Mesodermal cell (in vitro differentiated cells): Measurements from ENCODE around the gene MSANTD2.
A peak's percentile ranks its signal among the peaks of the same experiment; 100 is the strongest.

ENCODE experiments used
- H3K27ac ChIP-seq: 2 replicates; pipeline ENCODE4 v1.7.0; 2013; ENCODE audit warnings: mild to moderate bottlenecking, low read depth, low read length, moderate library complexity; ENCODE audit not compliant: severe bottlenecking
- H3K36me3 ChIP-seq: 2 replicates; pipeline ENCODE4 v1.7.1; 2013; ENCODE audit warnings: mild to moderate bottlenecking, low read length, moderate library complexity; ENCODE audit not compliant: control insufficient read depth, insufficient read depth
- H3K4me1 ChIP-seq: one replicate; pipeline ENCODE4 v1.7.1; 2013; ENCODE audit warnings: mild to moderate bottlenecking, low read length; ENCODE audit not compliant: insufficient read depth, control insufficient read depth, poor library complexity, severe bottlenecking
- H3K4me3 ChIP-seq: 2 replicates; pipeline ENCODE4 v1.7.0; 2013; ENCODE audit warnings: low read length, control low read depth, mild to moderate bottlenecking; ENCODE audit not compliant: insufficient read depth, poor library complexity, severe bottlenecking; ENCODE audit errors: extremely low read depth
- H3K9me3 ChIP-seq: 2 replicates; pipeline ENCODE4 v1.7.1; 2013; ENCODE audit warnings: mild to moderate bottlenecking, low read length, moderate library complexity; ENCODE audit not compliant: control insufficient read depth
- WGBS, 2 experiments: methylation state at CpG; one replicate each; pipeline ENCODE4 v1.1.5; 2013; ENCODE audit warnings: missing lambda C conversion rate in 2 of 2; ENCODE audit not compliant: insufficient coverage in 2 of 2; 5-methylcytosine and 5-hydroxymethylcytosine counted together

The MSANTD2 gene

DNA sequence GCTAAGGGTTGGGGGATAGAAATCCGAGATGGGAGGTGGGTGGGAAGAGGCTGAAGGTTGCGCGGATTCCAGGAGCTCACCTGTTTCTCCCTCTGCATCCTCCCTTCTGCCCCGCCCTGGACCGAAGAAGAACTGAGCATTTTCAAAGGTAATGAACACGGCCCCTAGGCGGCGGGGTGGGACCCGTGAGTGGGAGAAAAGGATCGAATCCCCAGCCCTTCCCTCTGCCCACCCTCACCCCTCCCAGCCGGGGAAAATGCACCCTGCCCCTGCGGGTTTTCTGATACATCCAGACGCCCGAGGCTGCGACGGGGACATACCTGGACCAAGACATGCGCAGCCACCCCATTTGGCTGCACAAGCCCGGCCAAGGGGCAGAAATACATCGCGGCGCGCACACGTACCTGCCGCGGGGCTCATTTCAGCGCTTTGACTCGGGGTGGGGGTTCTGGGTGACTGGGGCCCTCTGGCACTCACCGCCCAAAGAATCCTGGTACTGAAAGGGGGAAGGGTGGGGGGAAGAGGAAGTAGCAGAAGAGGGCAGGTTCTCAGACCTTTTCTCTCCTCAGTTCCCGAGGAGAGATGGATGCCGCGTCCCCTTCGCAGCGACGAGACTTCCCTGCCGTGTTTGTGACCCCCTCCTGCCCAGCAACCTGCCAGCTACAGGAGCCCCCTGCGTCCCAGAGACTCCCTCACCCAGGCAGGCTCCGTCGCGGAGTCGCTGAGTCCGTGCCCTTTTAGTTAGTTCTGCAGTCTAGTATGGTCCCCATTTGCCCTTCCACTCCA is 54.2 kb downstream of the MSANTD2 start:
- peak overlapping the region; percentile 23 for H3K4me3 ChIP-seq
- H3K9me3 ChIP-seq, result no peaks in the 10 kb centered on the region
- 7 to 10% methylated on average over 22 to 28 of the region's 41 CpGs for WGBS, 2 experiments
- H3K27ac ChIP-seq, result no peak overlapping the region
- H3K4me1 ChIP-seq, result peaks cover 34% of the 10 kb centered on the region
- peaks cover 8% of the 10 kb centered on the region for H3K36me3 ChIP-seq

DNA sequence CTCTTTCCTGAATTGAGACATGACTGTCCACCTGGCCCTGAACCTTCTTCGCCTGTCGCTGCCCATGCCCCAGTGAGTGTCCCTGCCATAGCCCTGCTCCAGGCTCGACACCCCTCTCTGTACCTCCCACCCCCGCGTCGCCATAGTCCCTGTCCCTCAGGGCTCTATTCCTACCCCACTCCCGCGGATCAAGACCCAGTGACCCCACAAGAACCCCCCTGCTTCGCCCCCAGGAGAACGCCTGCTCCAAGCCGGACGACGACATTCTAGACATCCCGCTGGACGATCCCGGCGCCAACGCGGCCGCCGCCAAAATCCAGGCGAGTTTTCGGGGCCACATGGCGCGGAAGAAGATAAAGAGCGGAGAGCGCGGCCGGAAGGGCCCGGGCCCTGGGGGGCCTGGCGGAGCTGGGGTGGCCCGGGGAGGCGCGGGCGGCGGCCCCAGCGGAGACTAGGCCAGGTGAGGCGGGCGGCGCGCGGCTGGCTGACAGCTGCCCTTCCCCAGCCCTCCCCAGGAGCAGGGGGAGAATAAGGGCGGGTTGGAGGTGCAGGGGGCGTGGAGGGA is 54.9 kb downstream of the MSANTD2 start:
- H3K4me1 ChIP-seq, result peaks cover 34% of the 10 kb centered on the region
- H3K4me3 ChIP-seq, result peak overlapping the region; percentile 23
- H3K36me3 ChIP-seq, result peaks cover 8% of the 10 kb centered on the region
- no peaks in the 10 kb centered on the region for H3K9me3 ChIP-seq
- 10 to 11% methylated on average over 16 to 25 of the region's 44 CpGs for WGBS, 2 experiments
- H3K27ac ChIP-seq, result no peak overlapping the region

DNA sequence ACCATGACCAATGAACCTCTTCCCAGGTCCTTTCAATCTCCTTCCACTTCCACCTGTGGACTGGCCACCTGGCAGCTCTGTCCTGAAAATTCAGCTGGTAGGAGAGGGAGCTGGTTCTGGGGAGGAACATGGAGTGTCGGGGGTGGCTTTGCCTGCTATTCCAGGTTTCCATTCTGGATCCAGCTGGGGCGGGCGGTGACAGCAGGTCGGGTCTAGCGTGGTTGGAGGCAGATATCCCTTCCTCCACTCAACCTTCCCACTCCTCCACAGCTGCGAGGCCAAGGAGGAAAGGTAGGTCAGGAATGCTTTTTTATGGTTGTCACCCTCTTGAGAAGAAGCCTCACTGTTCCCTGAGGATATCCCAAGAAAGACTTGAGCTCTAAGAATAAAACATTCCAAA is 57.2 kb downstream of the MSANTD2 start:
- no peak overlapping the region for H3K27ac ChIP-seq
- H3K4me1 ChIP-seq, result peaks cover 31% of the 10 kb centered on the region
- no peaks in the 10 kb centered on the region for H3K9me3 ChIP-seq
- peaks cover 4% of the 10 kb centered on the region for H3K36me3 ChIP-seq
- H3K4me3 ChIP-seq, result no peak overlapping the region
- WGBS, 2 experiments, result 60 to 83% methylated on average over 1 of the region's 6 CpGs

DNA sequence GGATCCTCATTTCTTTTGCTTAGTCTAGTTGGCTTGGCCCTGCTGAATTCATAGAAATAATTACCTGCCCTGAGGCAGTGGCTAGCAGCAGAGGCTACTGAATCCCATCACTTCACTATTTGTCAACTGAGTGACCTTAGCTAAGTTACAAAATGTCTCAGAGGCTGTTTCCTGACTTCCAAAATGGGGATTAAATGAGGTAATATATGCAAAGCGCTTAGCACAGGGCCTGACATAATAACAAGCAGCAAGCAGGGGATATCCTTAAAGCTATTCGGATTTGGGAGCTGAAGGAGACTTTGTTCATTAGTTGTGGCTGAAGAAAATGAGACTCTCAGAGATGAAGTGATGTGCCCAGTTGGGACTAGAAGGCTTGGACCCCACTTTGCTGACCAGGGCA is 57.7 kb downstream of the MSANTD2 start:
- Histone ChIP-seq H3K4me1 (peaks cover 31% of the 10 kb centered on the region), H3K36me3 (peaks cover 4% of the 10 kb centered on the region), H3K9me3 (no peaks in the 10 kb centered on the region), H3K4me3 (no peak overlapping the region), H3K27ac (no peak overlapping the region)
- WGBS, 2 experiments, result 94 to 95% methylated on average over 2 of the region's 2 CpGs

DNA sequence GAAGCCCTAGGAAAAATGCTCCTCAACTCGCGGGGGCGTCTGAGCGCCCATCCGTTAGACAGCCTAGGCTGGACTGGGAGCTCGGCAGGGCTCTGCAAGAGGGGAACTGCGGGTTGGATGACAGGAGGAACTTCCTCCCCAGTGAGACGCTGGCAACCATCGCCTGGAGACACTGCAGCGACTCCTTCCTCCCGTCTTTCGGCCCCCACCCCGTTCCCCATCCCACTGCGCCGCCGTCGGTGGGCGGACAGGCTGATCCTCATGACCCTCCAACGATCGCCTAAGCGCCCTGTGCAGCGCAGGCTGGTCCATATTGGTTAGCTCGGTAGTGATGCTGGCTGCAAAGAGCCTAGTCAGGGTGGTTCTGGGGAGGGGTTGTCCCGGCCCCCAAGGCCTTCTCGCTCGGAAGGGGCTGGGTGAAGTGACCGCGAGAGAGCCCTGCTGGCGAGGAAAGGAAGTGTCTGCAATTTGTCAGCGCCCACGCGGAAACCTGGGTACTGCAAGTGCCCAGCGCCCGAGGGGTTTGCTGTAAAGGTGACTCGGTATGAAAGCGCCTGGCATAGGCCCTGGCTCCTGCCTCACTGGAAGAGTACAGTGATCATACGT is 59.8 kb downstream of the MSANTD2 start:
- 5 to 7% methylated on average over 26 to 32 of the region's 37 CpGs for WGBS, 2 experiments
- peaks cover 4% of the 10 kb centered on the region for H3K36me3 ChIP-seq
- H3K9me3 ChIP-seq, result no peaks in the 10 kb centered on the region
- peaks cover 18% of the 10 kb centered on the region for H3K4me1 ChIP-seq
- peak overlapping the region; percentile 63 for H3K4me3 ChIP-seq
- H3K27ac ChIP-seq, result peak overlapping the region; percentile 6

DNA sequence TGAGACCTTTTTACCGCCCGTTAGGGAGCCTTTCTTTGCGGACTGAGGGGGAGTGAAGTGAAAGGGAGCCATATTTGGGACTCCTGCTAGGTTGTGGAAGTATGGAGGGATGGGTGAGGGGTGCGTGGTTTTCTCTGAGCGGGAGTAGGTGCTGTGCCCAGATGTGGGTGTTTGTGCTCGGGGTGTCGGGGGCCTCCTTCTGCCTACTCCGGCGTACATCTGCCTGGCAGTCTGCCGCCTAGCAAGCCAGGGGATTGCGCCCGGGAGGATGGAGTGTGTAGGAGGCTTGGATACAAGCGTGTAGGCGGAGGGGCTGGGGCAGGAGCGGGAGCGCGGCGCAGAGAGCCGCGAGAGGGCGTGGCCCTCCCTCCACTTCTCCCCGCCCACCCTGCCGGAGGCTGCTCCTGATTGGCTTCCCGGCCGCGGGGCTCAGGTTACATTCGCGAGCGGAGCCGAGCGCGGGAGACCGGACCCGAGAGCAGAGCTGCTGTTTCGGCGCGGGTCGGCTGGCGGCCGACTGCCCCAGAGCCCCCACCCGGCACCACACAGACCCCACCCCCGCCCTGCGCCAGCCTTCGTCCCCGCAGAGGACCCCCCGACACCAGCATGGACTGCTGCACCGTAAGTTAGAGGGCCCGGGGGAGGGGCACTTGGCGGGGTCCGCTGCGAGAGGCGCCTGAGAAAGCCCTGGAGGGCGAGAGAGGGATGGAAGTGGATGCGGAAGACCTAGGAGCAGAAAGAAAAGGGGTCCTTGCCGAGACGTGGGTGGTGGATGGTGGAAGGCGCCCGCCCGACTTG is 60.5 kb downstream of the MSANTD2 start, which contains the start of gene NRGN:
Gene NRGN, plus strand, starts transcription at position 464 of the 798 bp plus-strand sequence. Its CDS starts 143 bp downstream, at position 607.
- H3K4me3 ChIP-seq, result peak within 1 kb of the TSS; percentile 63
- H3K9me3 ChIP-seq, result no peaks in the 10 kb centered on the region
- H3K36me3 ChIP-seq, result peaks cover 4% of the 10 kb centered on the region
- peak within 1 kb of the TSS; percentile 6 for H3K27ac ChIP-seq
- WGBS, 2 experiments, result 2 to 4% methylated on average over 23 to 38 of the region's 59 CpGs
- H3K4me1 ChIP-seq, result peaks cover 18% of the 10 kb centered on the region

DNA sequence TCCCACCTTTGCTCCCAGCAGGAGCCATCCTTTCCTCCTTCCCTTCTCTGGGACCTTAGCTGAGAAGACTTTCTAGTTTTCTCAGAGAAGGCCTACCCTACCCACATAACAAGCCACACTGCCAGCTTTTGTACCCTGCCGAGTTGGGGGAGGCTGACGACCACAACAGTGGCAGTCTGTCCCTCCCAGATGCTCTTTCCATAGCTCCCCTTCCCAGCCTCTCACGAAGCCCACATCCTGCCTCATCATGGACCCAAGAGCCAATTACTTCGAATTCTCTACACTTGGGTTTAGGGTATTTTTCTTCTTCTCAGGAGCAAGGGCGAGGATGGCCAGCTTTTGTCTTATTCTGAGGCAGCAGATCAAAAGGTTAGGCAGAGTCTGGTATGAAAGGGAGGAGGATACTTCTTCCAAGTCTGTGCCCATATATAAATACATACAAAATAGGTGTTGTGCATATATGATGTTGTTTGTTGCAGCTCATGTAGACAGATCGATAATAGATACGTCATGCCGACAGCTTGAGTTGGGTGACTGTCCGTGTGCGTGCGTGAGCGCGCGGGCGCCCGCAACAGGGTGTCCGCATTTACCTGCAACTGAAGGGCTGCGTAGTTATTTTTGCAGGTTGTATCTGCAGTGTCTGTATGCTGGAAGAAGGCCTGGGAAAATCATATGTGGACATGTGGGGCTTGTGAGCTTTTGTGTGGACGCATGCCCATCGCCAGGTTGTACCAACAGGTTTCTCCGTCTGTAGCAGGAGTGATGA is 61.3 kb downstream of the MSANTD2 start:
- no peak overlapping the region for H3K27ac ChIP-seq
- H3K9me3 ChIP-seq, result no peaks in the 10 kb centered on the region
- no peak overlapping the region for H3K4me3 ChIP-seq
- H3K36me3 ChIP-seq, result peaks cover 4% of the 10 kb centered on the region
- 92 to 94% methylated on average over 14 to 18 of the region's 21 CpGs for WGBS, 2 experiments
- H3K4me1 ChIP-seq, result peaks cover 18% of the 10 kb centered on the region

DNA sequence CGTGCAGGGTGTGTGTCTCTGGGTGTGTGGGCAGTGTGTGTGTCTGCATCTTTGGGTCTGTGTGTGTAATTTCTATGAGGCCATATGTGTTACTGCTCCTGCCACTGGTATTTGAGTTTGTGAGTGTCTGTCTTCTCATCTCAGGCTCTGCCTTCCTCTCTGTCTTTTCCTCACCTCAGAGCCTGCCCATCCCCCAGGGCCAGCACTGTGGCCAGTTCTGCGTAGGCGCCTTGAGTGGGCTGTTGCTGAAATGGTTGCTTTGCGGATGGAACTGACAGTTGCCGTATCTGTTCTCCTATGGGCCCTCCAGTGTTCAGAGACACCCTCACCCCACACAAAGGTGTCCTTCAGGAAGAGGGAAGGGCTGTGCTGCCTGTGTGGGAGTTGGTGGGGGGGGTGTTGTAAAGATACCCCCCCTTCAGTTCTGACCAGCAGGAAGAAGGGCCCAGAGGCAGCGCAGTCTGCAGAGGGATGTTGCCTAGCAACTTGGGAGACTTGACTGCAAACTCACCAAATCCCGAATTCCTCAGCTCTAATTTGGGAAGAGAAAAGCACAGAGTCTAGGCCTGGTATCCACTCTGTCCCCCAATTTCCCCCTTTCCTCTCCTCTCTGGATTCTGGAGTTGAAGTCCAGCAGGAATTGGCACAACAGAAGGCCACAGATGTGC is 62.4 kb downstream of the MSANTD2 start:
- peaks cover 4% of the 10 kb centered on the region for H3K36me3 ChIP-seq
- no peak overlapping the region for H3K4me3 ChIP-seq
- WGBS, 2 experiments, result 28 to 42% methylated on average over 2 of the region's 7 CpGs
- peaks cover 18% of the 10 kb centered on the region for H3K4me1 ChIP-seq
- no peak overlapping the region for H3K27ac ChIP-seq
- no peaks in the 10 kb centered on the region for H3K9me3 ChIP-seq

DNA sequence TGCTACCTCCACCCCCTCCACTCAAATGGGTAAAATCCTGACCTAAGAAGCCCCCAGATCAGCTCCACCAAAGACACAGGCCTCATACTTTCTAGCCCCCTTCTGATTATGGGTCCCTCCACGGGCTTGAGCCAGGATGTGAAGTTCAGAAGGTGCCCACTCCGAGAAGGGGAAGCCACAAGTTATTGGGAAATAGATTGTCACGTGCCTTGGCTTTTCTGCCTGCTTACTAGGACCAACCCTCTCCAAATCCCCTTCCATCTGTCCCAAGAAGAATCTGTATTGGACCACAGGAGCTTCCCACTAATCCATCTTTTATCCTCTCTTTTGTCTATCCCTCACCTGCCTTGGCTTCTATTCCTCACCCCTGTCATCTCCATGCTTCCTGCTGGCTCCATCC is 63.5 kb downstream of the MSANTD2 start:
- Histone ChIP-seq H3K27ac (no peak overlapping the region), H3K4me3 (no peak overlapping the region), H3K4me1 (peaks cover 15% of the 10 kb centered on the region), H3K36me3 (no peaks in the 10 kb centered on the region), H3K9me3 (no peaks in the 10 kb centered on the region)
- 90 to 92% methylated on average over 2 to 3 of the region's 3 CpGs for WGBS, 2 experiments
